GM20000 (cell line): ENCODE data around the gene ZNF354B.

ENCODE experiments used
- DNase-seq: peaks from one replicate; pipeline ENCODE4 v3.0.0; 2012; ENCODE audit warnings: low spot score
- CTCF ChIP-seq: IDR thresholded peaks from 2 replicates; pipeline ENCODE4 v1.5.1; 2012; ENCODE audit warnings: mild to moderate bottlenecking, control low read depth; ENCODE audit errors: extremely low read depth, missing control alignments

Gene ZNF354B

DNA sequence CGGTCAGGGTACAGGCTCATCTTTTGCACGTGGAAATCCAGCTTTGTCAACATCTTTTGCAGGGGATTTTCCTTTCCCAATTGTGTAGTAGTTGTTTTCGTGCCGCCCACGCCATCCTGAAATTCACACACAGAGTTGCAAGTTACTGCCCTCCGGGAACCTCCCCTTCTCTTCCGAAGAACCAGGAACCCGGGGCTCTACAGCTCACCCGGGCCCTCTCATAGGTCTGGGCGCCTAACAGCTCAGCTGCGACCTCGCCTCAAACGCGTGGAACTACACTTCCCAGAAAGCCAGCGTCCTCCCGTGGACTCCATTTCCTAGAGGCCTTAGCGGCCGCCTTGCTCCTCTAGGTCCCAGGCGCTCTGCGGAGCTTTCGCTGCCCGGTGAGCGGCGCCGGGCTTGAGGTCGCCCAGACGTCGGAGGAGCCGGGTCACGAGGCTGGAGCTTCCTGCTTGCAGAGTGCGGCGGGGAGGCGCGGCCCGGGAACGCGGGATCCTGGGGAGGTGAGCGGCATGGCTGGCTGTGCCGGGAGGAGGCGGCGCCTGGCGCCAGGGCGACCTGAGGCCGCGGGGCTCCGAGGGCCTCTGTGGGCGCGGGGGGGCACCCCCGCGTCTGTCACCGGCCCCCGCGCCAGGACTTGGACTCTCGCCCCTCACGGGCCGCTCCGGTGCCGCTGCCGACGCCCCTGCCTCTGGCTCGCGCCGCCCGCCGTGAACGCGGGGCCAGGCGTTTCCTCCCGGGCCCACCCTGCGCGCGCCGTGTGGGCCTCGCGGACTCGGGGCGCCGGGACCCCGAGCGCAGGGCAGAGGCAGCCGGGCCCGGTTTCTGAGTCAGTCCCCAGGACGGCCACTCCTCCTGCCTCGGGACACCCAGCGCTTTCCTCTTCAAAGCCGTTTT is at the start of gene ZNF354B:
ZNF354B (plus strand) TSS at position 329 of the 897 bp plus-strand sequence. CDS start 1,095 bp downstream, outside the sequence.
- no peak for TF ChIP-seq CTCF
- DNase-seq, result peak; percentile 93

- no peak for DNase-seq
- TF ChIP-seq CTCF, result no peak
These were observed 42.2 kb upstream of the ZNF354B start for GRCh38 chr5:178817506-178817905.

- DNase-seq, result no peak
- no peak for TF ChIP-seq CTCF
These were observed 41.7 kb upstream of the ZNF354B start for GRCh38 chr5:178818094-178818493.

DNA sequence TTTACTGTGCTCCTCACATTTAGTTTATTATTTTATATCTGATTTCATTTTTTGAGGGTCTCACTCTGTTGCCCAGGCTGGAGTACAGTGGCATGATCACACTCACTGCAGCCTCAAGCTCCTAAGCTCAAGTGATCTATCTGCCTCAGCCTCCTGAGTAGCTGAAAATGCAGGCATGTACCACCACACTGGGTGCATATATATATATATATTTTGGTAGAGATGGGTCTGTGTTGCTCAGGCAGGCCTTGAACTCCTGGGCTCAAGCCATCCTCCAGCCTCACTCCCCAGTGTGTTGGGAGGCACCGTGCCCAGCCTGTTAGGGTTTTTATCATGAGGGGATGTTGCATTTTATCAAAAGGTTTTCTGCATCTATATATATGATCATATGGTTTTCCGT is 39.8 kb upstream of the ZNF354B start:
- TF ChIP-seq CTCF, result no peak
- DNase-seq, result no peak

DNA sequence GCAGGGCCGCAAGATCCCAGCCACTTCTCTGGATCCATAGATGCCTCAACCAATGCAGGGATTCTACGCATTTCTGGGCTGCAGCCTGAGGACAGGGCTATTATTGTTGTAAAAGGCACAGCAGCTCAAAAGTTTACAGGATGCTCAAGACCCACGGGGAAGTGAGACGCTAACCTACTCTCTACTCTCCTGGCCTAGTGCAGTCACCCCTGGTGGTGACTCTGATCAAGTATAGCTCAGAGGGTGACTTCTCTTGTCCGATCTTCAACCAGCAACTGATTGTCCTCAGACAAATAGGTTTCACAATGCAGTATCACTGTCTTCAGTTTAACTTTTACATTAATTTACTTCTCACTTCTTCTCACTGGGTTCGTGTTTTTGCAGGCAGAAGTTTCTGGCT is 34.3 kb upstream of the ZNF354B start:
- no peak for DNase-seq
- no peak for TF ChIP-seq CTCF

DNA sequence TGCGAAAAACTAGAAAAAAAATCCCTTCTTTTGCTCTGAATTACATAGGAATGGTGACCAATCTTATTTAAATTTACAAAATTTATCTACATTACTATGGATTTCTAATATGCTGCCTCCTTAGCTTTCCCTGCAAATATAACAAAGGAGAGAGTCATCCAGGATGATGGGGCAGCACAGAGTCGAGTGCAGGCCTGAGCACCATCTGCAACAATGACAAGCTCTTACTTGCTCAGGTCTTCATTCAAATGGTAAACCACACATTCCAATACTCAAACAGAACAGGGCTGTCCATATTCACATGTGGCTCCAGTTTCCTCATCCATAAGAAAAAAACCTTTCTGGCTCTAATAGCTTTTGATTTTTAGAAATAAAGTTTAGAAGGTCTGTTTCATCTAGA is 33.5 kb upstream of the ZNF354B start:
- no peak for DNase-seq
- TF ChIP-seq CTCF, result no peak

DNA sequence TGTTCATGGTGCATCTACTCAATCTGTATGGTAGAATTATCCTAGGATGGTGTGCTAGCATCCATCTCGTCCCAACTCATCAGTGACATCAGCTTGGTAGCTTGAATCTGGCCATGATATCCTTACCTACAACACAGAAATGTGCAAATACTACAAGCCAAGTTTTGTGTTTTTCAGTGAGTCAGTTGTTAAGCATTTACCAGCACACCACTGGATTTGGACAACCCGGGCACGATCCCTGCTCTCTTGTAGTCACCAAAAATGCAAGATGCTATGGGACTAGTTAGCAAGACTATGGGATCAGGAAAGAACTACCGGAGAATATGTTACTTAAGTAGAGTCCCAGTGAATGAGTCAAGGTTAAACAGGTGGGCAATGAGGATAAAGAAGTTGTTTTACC is 32.1 kb upstream of the ZNF354B start:
- no peak for TF ChIP-seq CTCF
- no peak for DNase-seq
